ENCODE measurements around the gene TARP.

Gene TARP

DNA sequence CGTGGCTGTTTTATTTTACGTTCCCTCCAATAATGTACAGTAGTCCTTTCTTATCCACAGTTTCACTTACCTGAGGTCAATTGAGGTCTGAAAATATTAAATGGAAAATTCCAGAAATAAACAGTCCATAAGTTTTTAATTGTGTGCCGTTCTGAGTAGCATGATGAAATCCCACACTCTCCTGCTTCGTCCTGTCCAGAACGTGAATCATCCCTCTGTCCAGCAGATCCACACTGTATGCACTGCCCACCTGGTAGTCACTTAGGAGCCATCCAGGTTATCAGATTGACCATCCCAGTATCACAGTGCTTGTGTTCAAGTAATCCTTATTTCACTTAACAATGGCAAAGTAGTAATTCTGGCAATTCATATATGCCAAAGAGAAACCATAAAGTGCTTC is 49.0 kb downstream of the TARP start:
- H3K4me3 ChIP-seq (ENCODE audit: low read depth, low read length): no peak overlapping the region
- no peak overlapping the region for H3K14ac ChIP-seq (ENCODE audit: low read length)
- no CpG with 5 or more reads among the region's 5 CpGs for WGBS (ENCODE audit: extremely low coverage, insufficient coverage, insufficient read length)
- no peak overlapping the region for H4K12ac ChIP-seq (ENCODE audit: low read depth, low read length)
- H2AK5ac ChIP-seq (ENCODE audit: low read length): no peak overlapping the region
- H4K91ac ChIP-seq (ENCODE audit: low read depth, low read length): no peak overlapping the region
- H4K8ac ChIP-seq (ENCODE audit: low read depth, low read length): no peak overlapping the region
- H3K18ac ChIP-seq (ENCODE audit: low read length): no peak overlapping the region
- H3K27ac ChIP-seq (ENCODE audit: low read depth, low read length): no peak overlapping the region
- no peak for DNase-seq
- H3K4me1 ChIP-seq (ENCODE audit: control insufficient read depth in 1 of 2, insufficient read depth in 2 of 2, low read length in 2 of 2): no peaks in the 10 kb centered on the region
- no peak overlapping the region for H3K4ac ChIP-seq (ENCODE audit: low read depth, low read length)
- H3K4me2 ChIP-seq (ENCODE audit: low read length): no peak overlapping the region
- peaks cover 13 to 24% of the 10 kb centered on the region in 2 experiments for H3K36me3 ChIP-seq (ENCODE audit: control insufficient read depth in 1 of 2, insufficient read depth in 2 of 2, low read length in 2 of 2)
- no peaks in the 10 kb centered on the region for H3K79me2 ChIP-seq (ENCODE audit: control insufficient read depth, insufficient read depth, low read length, poor library complexity)
- no peaks in the 10 kb centered on the region for H3K27me3 ChIP-seq (ENCODE audit: insufficient read depth, low read length)
- H3K23ac ChIP-seq (ENCODE audit: low read length): no peak overlapping the region
- no peak overlapping the region for H2BK5ac ChIP-seq (ENCODE audit: low read depth, low read length, poor library complexity)
- no peak overlapping the region for H2AFZ ChIP-seq (ENCODE audit: insufficient read depth, low read length, poor library complexity)
- no peak overlapping the region for H2BK120ac ChIP-seq (ENCODE audit: insufficient read depth, low read length, poor library complexity)
- H2BK12ac ChIP-seq (ENCODE audit: low read length): no peak overlapping the region
- no peak overlapping the region for H3K9ac ChIP-seq (ENCODE audit: low read length)
- H3K79me1 ChIP-seq (ENCODE audit: low read length): no peaks in the 10 kb centered on the region
- H3K9me3 ChIP-seq (ENCODE audit: insufficient read depth, low read depth, low read length): no peaks in the 10 kb centered on the region

DNA sequence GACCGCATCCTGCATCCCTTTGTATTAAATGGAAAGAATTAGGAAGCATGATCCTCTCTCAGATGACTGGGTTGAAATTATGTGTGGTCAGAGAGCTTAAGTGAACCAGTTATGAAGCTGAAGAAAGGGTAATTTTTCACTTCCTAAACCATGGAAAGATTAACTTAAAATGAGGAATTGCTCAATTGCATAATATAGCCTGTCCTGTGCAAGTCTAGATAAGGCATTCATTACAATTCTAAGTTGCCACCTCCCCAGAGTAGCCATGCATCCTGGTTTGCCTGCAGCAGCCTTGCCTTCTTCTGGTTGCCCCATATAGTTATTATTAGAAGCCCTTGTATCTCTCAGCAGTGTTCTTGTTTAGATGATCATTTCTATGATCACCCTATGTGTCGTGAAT is 50.1 kb downstream of the TARP start:
- no CpG with 5 or more reads among the region's 2 CpGs for WGBS (ENCODE audit: extremely low coverage, insufficient coverage, insufficient read length)
- Histone ChIP-seq H3K9me3 (ENCODE audit: insufficient read depth, low read depth, low read length) (no peaks in the 10 kb centered on the region), H3K27ac (ENCODE audit: low read depth, low read length) (no peak overlapping the region)

DNA sequence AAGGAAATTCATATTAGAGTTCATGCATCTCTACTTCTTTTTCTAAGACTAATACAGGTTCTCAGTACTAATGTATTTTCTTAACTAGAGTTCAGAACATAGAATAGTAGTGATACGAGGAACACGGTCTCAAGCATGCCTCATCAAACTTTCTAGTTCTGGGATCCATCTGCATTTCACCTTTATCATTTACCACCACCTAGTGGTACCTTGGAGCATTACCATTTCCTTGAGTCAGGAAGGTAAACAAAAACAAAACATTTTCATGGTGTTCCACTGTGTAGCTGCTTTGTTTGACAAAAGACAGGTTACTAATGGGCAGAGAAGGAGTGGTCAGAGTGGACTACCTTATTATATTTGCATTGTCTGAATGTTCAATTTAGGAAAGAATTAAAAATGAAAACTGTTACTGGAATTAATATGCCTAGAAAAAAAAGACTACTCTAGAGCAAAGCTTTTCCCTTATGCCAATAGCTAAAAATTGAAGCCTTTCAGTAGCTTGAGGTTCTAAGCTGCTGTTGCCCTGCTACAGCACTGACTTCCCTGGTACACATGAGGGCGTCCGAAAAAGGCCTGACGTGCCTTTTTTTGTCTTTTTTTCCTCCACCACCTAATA is 50.8 kb downstream of the TARP start:
- no peak overlapping the region for H4K8ac ChIP-seq (ENCODE audit: low read depth, low read length)
- H2AFZ ChIP-seq (ENCODE audit: insufficient read depth, low read length, poor library complexity): no peak overlapping the region
- H3K27ac ChIP-seq (ENCODE audit: low read depth, low read length): no peak overlapping the region
- no peaks in the 10 kb centered on the region for H3K79me1 ChIP-seq (ENCODE audit: low read length)
- no peaks in the 10 kb centered on the region for H3K27me3 ChIP-seq (ENCODE audit: insufficient read depth, low read length)
- no peak overlapping the region for H3K4ac ChIP-seq (ENCODE audit: low read depth, low read length)
- no peak overlapping the region for H3K18ac ChIP-seq (ENCODE audit: low read length)
- H2BK12ac ChIP-seq (ENCODE audit: low read length): no peak overlapping the region
- no peak overlapping the region for H4K12ac ChIP-seq (ENCODE audit: low read depth, low read length)
- H3K4me3 ChIP-seq (ENCODE audit: low read depth, low read length): no peak overlapping the region
- H3K9ac ChIP-seq (ENCODE audit: low read length): no peak overlapping the region
- WGBS (ENCODE audit: extremely low coverage, insufficient coverage, insufficient read length): no CpG with 5 or more reads among the region's 5 CpGs
- peak; percentile 2 to 77 for DNase-seq
- H3K14ac ChIP-seq (ENCODE audit: low read length): no peak overlapping the region
- no peak overlapping the region for H3K23ac ChIP-seq (ENCODE audit: low read length)
- peaks cover 13 to 24% of the 10 kb centered on the region in 2 experiments for H3K36me3 ChIP-seq (ENCODE audit: control insufficient read depth in 1 of 2, insufficient read depth in 2 of 2, low read length in 2 of 2)
- H4K91ac ChIP-seq (ENCODE audit: low read depth, low read length): no peak overlapping the region
- H3K79me2 ChIP-seq (ENCODE audit: control insufficient read depth, insufficient read depth, low read length, poor library complexity): no peaks in the 10 kb centered on the region
- no peak overlapping the region for H2BK5ac ChIP-seq (ENCODE audit: low read depth, low read length, poor library complexity)
- H3K4me1 ChIP-seq (ENCODE audit: control insufficient read depth in 1 of 2, insufficient read depth in 2 of 2, low read length in 2 of 2): no peaks in the 10 kb centered on the region
- no peak overlapping the region for H2BK120ac ChIP-seq (ENCODE audit: insufficient read depth, low read length, poor library complexity)
- no peak overlapping the region for H3K4me2 ChIP-seq (ENCODE audit: low read length)
- no peaks in the 10 kb centered on the region for H3K9me3 ChIP-seq (ENCODE audit: insufficient read depth, low read depth, low read length)
- no peak overlapping the region for H2AK5ac ChIP-seq (ENCODE audit: low read length)

More for the DNA sequence above, 50.1 kb downstream of the TARP start:
- Histone ChIP-seq H3K23ac (ENCODE audit: low read length) (no peak overlapping the region), H3K36me3 (ENCODE audit: control insufficient read depth in 1 of 2, insufficient read depth in 2 of 2, low read length in 2 of 2) (peaks cover 13 to 23% of the 10 kb centered on the region in 2 experiments), H3K27me3 (ENCODE audit: insufficient read depth, low read length) (no peaks in the 10 kb centered on the region), H3K14ac (ENCODE audit: low read length) (no peak overlapping the region), H3K9ac (ENCODE audit: low read length) (no peak overlapping the region), H4K12ac (ENCODE audit: low read depth, low read length) (no peak overlapping the region), H2AFZ (ENCODE audit: insufficient read depth, low read length, poor library complexity) (no peak overlapping the region), H3K4me1 (ENCODE audit: control insufficient read depth in 1 of 2, insufficient read depth in 2 of 2, low read length in 2 of 2) (no peaks in the 10 kb centered on the region), H4K8ac (ENCODE audit: low read depth, low read length) (no peak overlapping the region), H2AK5ac (ENCODE audit: low read length) (no peak overlapping the region), H4K91ac (ENCODE audit: low read depth, low read length) (no peak overlapping the region), H3K79me1 (ENCODE audit: low read length) (no peaks in the 10 kb centered on the region), H3K4me2 (ENCODE audit: low read length) (no peak overlapping the region), H3K4me3 (ENCODE audit: low read depth, low read length) (no peak overlapping the region), H3K79me2 (ENCODE audit: control insufficient read depth, insufficient read depth, low read length, poor library complexity) (no peaks in the 10 kb centered on the region), H2BK5ac (ENCODE audit: low read depth, low read length, poor library complexity) (no peak overlapping the region), H3K4ac (ENCODE audit: low read depth, low read length) (no peak overlapping the region), H3K18ac (ENCODE audit: low read length) (no peak overlapping the region), H2BK120ac (ENCODE audit: insufficient read depth, low read length, poor library complexity) (no peak overlapping the region), H2BK12ac (ENCODE audit: low read length) (no peak overlapping the region)
- DNase-seq: no peak

DNA sequence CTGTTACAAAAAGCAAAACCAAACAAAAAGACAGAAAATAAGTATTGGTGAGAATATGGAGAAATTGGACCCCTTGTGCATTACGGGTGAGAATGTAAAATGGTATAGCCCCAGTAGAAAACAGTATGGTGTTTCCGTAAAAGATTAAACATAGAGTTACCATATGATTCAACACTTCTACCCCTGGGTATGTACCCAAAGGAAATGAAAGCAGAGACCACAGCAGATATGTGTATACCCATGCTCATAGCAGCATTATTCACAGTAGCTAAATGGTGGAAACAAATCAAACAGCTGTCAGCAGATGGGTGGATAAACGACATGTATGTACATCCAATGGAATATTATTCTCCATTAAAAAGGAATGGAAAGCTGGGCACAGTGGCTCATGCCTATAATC is 53.0 kb downstream of the TARP start:
- no peak overlapping the region for H2AK5ac ChIP-seq (ENCODE audit: low read length)
- no peak overlapping the region for H3K18ac ChIP-seq (ENCODE audit: low read length)
- H3K4me3 ChIP-seq (ENCODE audit: low read depth, low read length): no peak overlapping the region
- no peaks in the 10 kb centered on the region for H3K9me3 ChIP-seq (ENCODE audit: insufficient read depth, low read depth, low read length)
- no peak overlapping the region for H3K23ac ChIP-seq (ENCODE audit: low read length)
- no peak overlapping the region for H3K27ac ChIP-seq (ENCODE audit: low read depth, low read length)
- no peak overlapping the region for H3K4me2 ChIP-seq (ENCODE audit: low read length)
- WGBS (ENCODE audit: extremely low coverage, insufficient coverage, insufficient read length): no CpG with 5 or more reads among the region's 3 CpGs
- no peaks in the 10 kb centered on the region for H3K79me1 ChIP-seq (ENCODE audit: low read length)
- no peak overlapping the region for H2AFZ ChIP-seq (ENCODE audit: insufficient read depth, low read length, poor library complexity)
- H2BK12ac ChIP-seq (ENCODE audit: low read length): no peak overlapping the region
- H3K36me3 ChIP-seq (ENCODE audit: control insufficient read depth in 1 of 2, insufficient read depth in 2 of 2, low read length in 2 of 2): peaks cover 14 to 30% of the 10 kb centered on the region in 2 experiments
- no peak overlapping the region for H4K8ac ChIP-seq (ENCODE audit: low read depth, low read length)
- H2BK120ac ChIP-seq (ENCODE audit: insufficient read depth, low read length, poor library complexity): no peak overlapping the region
- no peak for DNase-seq
- H2BK5ac ChIP-seq (ENCODE audit: low read depth, low read length, poor library complexity): no peak overlapping the region
- no peak overlapping the region for H3K4ac ChIP-seq (ENCODE audit: low read depth, low read length)
- H4K12ac ChIP-seq (ENCODE audit: low read depth, low read length): no peak overlapping the region
- H3K9ac ChIP-seq (ENCODE audit: low read length): no peak overlapping the region
- H3K4me1 ChIP-seq (ENCODE audit: control insufficient read depth in 1 of 2, insufficient read depth in 2 of 2, low read length in 2 of 2): no peaks in the 10 kb centered on the region
- H3K79me2 ChIP-seq (ENCODE audit: control insufficient read depth, insufficient read depth, low read length, poor library complexity): no peaks in the 10 kb centered on the region
- H3K27me3 ChIP-seq (ENCODE audit: insufficient read depth, low read length): no peaks in the 10 kb centered on the region
- no peak overlapping the region for H4K91ac ChIP-seq (ENCODE audit: low read depth, low read length)
- H3K14ac ChIP-seq (ENCODE audit: low read length): no peak overlapping the region
